ENCODE data around the gene CDC42EP2. TPM values are rescaled to one million over a fixed set of nuclear protein-coding genes. Genes with fewer than 3 reads are reported as not detected.

Gene CDC42EP2
- polyA plus RNA-seq, 1 of the 3 experiments (the other 2 are of a cell fraction), result 8.1 TPM

GRCh38 chr11:65288706-65289536 lies 25.7 kb upstream of the CDC42EP2 start (continued):
- TF ChIP-seq TCF12 (IDR thresholded peaks at IDR 0.05) (peak; percentile 31; the same call in 1 of the 2 replicates), MEF2A (IDR thresholded peaks at IDR 0.05; ENCODE audit: borderline replicate concordance, low read depth) (no peak), EZH2phosphoT487 (IDR thresholded peaks at IDR 0.05; ENCODE audit: borderline replicate concordance, low read depth) (no peak), GATA2 (CRISPR knock-in tag; IDR thresholded peaks at IDR 0.05) (peak; percentile 55), PBX3 (IDR thresholded peaks at IDR 0.05) (no peak)
- TF ChIP-seq, protein P1, sequence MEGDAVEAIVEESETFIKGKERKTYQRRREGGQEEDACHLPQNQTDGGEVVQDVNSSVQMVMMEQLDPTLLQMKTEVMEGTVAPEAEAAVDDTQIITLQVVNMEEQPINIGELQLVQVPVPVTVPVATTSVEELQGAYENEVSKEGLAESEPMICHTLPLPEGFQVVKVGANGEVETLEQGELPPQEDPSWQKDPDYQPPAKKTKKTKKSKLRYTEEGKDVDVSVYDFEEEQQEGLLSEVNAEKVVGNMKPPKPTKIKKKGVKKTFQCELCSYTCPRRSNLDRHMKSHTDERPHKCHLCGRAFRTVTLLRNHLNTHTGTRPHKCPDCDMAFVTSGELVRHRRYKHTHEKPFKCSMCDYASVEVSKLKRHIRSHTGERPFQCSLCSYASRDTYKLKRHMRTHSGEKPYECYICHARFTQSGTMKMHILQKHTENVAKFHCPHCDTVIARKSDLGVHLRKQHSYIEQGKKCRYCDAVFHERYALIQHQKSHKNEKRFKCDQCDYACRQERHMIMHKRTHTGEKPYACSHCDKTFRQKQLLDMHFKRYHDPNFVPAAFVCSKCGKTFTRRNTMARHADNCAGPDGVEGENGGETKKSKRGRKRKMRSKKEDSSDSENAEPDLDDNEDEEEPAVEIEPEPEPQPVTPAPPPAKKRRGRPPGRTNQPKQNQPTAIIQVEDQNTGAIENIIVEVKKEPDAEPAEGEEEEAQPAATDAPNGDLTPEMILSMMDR (IDR thresholded peaks at IDR 0.05), result no peak
- TF ChIP-seq, protein P2, sequence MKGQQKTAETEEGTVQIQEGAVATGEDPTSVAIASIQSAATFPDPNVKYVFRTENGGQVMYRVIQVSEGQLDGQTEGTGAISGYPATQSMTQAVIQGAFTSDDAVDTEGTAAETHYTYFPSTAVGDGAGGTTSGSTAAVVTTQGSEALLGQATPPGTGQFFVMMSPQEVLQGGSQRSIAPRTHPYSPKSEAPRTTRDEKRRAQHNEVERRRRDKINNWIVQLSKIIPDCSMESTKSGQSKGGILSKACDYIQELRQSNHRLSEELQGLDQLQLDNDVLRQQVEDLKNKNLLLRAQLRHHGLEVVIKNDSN (IDR thresholded peaks at IDR 0.05; ENCODE audit: borderline replicate concordance, low read depth), result no peak

GRCh38 chr11:65290448-65291165 lies 24.1 kb upstream of the CDC42EP2 start:
- Histone ChIP-seq H3F3A (replicated peaks; ENCODE audit: insufficient read depth) (peaks cover 4% of the 10 kb centered on the region), H3K9me2 (no peaks in the 10 kb centered on the region), H3K9ac (no peak overlapping the region), H3K4me1 (ENCODE audit: control insufficient read depth in 1 of 2, insufficient read depth in 2 of 2, low read depth in 1 of 2, low read length in 1 of 2) (peaks cover 14 to 38% of the 10 kb centered on the region in 2 experiments; a peak in 3 of 4 replicates), H3K9me3 (no peaks in the 10 kb centered on the region), H3K79me2 (ENCODE audit: insufficient read depth) (no peaks in the 10 kb centered on the region; the same call in 1 of the 2 replicates), H2AFZ (ENCODE audit: low read depth) (no peak overlapping the region), H3K27me3 (ENCODE audit: insufficient read depth) (no peaks in the 10 kb centered on the region), H3K4me3 (ENCODE audit: low read depth in 2 of 2, low read length in 1 of 2) (no peak overlapping the region), H3K36me3 (replicated peaks in 1 of 2; ENCODE audit: control insufficient read depth in 1 of 2, insufficient read depth in 2 of 2, low read length in 1 of 2) (peaks cover 22 to 33% of the 10 kb centered on the region in 2 experiments), H3K4me2 (no peak overlapping the region), H3K27ac (ENCODE audit: low read depth in 2 of 2, low read length in 1 of 2) (peak overlapping the region; percentile 18 to 24; a peak in 2 of 4 replicates), H4K20me1 (ENCODE audit: insufficient read depth) (no peaks in the 10 kb centered on the region)
- ChIA-PET CTCF (interaction anchor here (0.6 to 37.6 kb wide), 7 partner anchors 12 to 65 kb away, joined by 3 to 1118 read pairs (median 3); partner anchors contain the start of genes CDC42EP2, DPF2 and POLA2), POLR2A (interaction anchor here (2.5 kb wide), 1 partner anchor 25 kb away, joined by 6 read pairs; the partner anchor contains the start of gene CDC42EP2)
- WGBS (ENCODE audit: low lambda C conversion rate), result 85% methylated on average over 8 of the region's 8 CpGs
- DNase-seq, result no peak
- TF ChIP-seq IRF3 (IDR thresholded peaks at IDR 0.05; ENCODE audit: low read depth, low read length) (no peak), MXI1 (IDR thresholded peaks at IDR 0.05; ENCODE audit: low read depth, low read length) (no peak), FOXJ3 (CRISPR knock-in tag; IDR thresholded peaks at IDR 0.05) (no peak), ELF1 (IDR thresholded peaks at IDR 0.05) (no peak), NFIC (IDR thresholded peaks at IDR 0.05; ENCODE audit: borderline replicate concordance) (no peak), NRF1 (IDR thresholded peaks at IDR 0.05; ENCODE audit: low read depth, low read length) (no peak), RFX5 (IDR thresholded peaks at IDR 0.05; ENCODE audit: low read length) (no peak), CHD2 (IDR thresholded peaks at IDR 0.05; ENCODE audit: low read length, partially characterized antibody) (no peak), USF2 (IDR thresholded peaks at IDR 0.05; ENCODE audit: borderline replicate concordance, low read depth, low read length) (no peak), GABPA (IDR thresholded peaks at IDR 0.05; ENCODE audit: low read depth) (no peak), YY1 (IDR thresholded peaks at IDR 0.05; ENCODE audit: low read depth) (no peak), MEF2A (IDR thresholded peaks at IDR 0.05; ENCODE audit: borderline replicate concordance, low read depth) (no peak), JUND (IDR thresholded peaks at IDR 0.05) (no peak)
- TF ChIP-seq, protein P1 (IDR thresholded peaks at IDR 0.05), result no peak
